ENCODE results near the gene RAPGEF2. TPM values are rescaled to one million over a fixed set of nuclear protein-coding genes. Genes with fewer than 3 reads are reported as not detected.

The RAPGEF2 gene
- total and polyA plus RNA-seq, 2 experiments from 2014 or later, result 8.4 to 79.3 TPM

- no peak for DNase-seq (ENCODE audit: low spot score)
- Histone ChIP-seq H3K79me2 (peaks cover 23% of the 10 kb centered on the region), H3K9me3 (ENCODE audit: low read depth) (no peaks in the 10 kb centered on the region), H4K20me1 (ENCODE audit: insufficient read depth, poor library complexity, severe bottlenecking) (no peaks in the 10 kb centered on the region), H3K27me3 (no peaks in the 10 kb centered on the region), H3K36me3 (replicated peaks; ENCODE audit: insufficient read depth, low read depth) (no peaks in the 10 kb centered on the region), H3K27ac (no peak overlapping the region), H3K4me1 (ENCODE audit: insufficient read depth) (peaks cover 13% of the 10 kb centered on the region), H3K4me3 (no peak overlapping the region), H2AFZ (no peak overlapping the region), H3K4me2 (no peak overlapping the region), H3K9me2 (replicated peaks; ENCODE audit: insufficient read depth) (no peaks in the 10 kb centered on the region)
- TF ChIP-seq EZH2 (IDR thresholded peaks at IDR 0.05; ENCODE audit: borderline replicate concordance), result no peak
- 93% methylated on average over 1 of the region's 1 CpG for WGBS (ENCODE audit: low lambda C conversion rate, missing lambda C conversion rate)
These were observed 184.9 kb downstream of the RAPGEF2 start for GRCh38 chr4:159287767-159288166.

GRCh38 chr4:159289682-159290081 lies 186.8 kb downstream of the RAPGEF2 start:
- no peak for TF ChIP-seq EZH2 (IDR thresholded peaks at IDR 0.05; ENCODE audit: borderline replicate concordance)
- TF ChIP-seq EZH2phosphoT487 (IDR thresholded peaks at IDR 0.05; ENCODE audit: low read depth, severe bottlenecking, unreplicated experiment), result no peak
- TF ChIP-seq CTCF (IDR thresholded peaks at IDR 0.05; ENCODE audit: poor library complexity), result no peak
- Histone ChIP-seq H3K4me2 (no peak overlapping the region), H3K4me3 (no peak overlapping the region), H3K9me3 (ENCODE audit: low read depth) (no peaks in the 10 kb centered on the region), H3K79me2 (peaks cover 22% of the 10 kb centered on the region), H3K27ac (no peak overlapping the region), H3K9me2 (replicated peaks; ENCODE audit: insufficient read depth) (no peaks in the 10 kb centered on the region), H3K27me3 (no peaks in the 10 kb centered on the region), H4K20me1 (ENCODE audit: insufficient read depth, poor library complexity, severe bottlenecking) (no peaks in the 10 kb centered on the region), H3K4me1 (ENCODE audit: insufficient read depth) (no peaks in the 10 kb centered on the region), H2AFZ (no peak overlapping the region), H3K36me3 (replicated peaks; ENCODE audit: insufficient read depth, low read depth) (no peaks in the 10 kb centered on the region)
- WGBS (ENCODE audit: low lambda C conversion rate, missing lambda C conversion rate), result 98% methylated on average over 3 of the region's 3 CpGs
- DNase-seq (ENCODE audit: low spot score), result no peak

GRCh38 chr4:159290321-159291030 lies 187.6 kb downstream of the RAPGEF2 start:
- H3K27ac ChIP-seq, result no peak overlapping the region
- no peaks in the 10 kb centered on the region for H3K27me3 ChIP-seq
- no peaks in the 10 kb centered on the region for H3K9me2 ChIP-seq (replicated peaks; ENCODE audit: insufficient read depth)
- no peak for TF ChIP-seq EZH2phosphoT487 (IDR thresholded peaks at IDR 0.05; ENCODE audit: low read depth, severe bottlenecking, unreplicated experiment)
- TF ChIP-seq EZH2 (IDR thresholded peaks at IDR 0.05; ENCODE audit: borderline replicate concordance), result no peak
- TF ChIP-seq CTCF (IDR thresholded peaks at IDR 0.05; ENCODE audit: poor library complexity), result no peak
- peaks cover 19% of the 10 kb centered on the region for H3K79me2 ChIP-seq
- H3K4me2 ChIP-seq, result no peak overlapping the region
- no peaks in the 10 kb centered on the region for H4K20me1 ChIP-seq (ENCODE audit: insufficient read depth, poor library complexity, severe bottlenecking)
- H3K4me1 ChIP-seq (ENCODE audit: insufficient read depth), result no peaks in the 10 kb centered on the region
- no peaks in the 10 kb centered on the region for H3K36me3 ChIP-seq (replicated peaks; ENCODE audit: insufficient read depth, low read depth)
- H3K9me3 ChIP-seq (ENCODE audit: low read depth), result no peaks in the 10 kb centered on the region
- DNase-seq (ENCODE audit: low spot score), result no peak
- H2AFZ ChIP-seq, result no peak overlapping the region
- WGBS (ENCODE audit: low lambda C conversion rate, missing lambda C conversion rate), result 86% methylated on average over 2 of the region's 2 CpGs
- H3K4me3 ChIP-seq, result no peak overlapping the region

- Histone ChIP-seq H3K4me3 (no peak overlapping the region), H3K27ac (no peak overlapping the region), H3K4me2 (no peak overlapping the region), H3K36me3 (replicated peaks; ENCODE audit: insufficient read depth, low read depth) (no peaks in the 10 kb centered on the region), H3K27me3 (no peaks in the 10 kb centered on the region), H2AFZ (no peak overlapping the region), H3K9me2 (replicated peaks; ENCODE audit: insufficient read depth) (no peaks in the 10 kb centered on the region), H3K4me1 (ENCODE audit: insufficient read depth) (no peaks in the 10 kb centered on the region), H3K9me3 (ENCODE audit: low read depth) (no peaks in the 10 kb centered on the region), H4K20me1 (ENCODE audit: insufficient read depth, poor library complexity, severe bottlenecking) (no peaks in the 10 kb centered on the region), H3K79me2 (peaks cover 17% of the 10 kb centered on the region)
- WGBS (ENCODE audit: low lambda C conversion rate, missing lambda C conversion rate), result 99% methylated on average over 3 of the region's 3 CpGs
- no peak for DNase-seq (ENCODE audit: low spot score)
- TF ChIP-seq EZH2 (IDR thresholded peaks at IDR 0.05; ENCODE audit: borderline replicate concordance) (no peak), CTCF (IDR thresholded peaks at IDR 0.05; ENCODE audit: poor library complexity) (no peak), EZH2phosphoT487 (IDR thresholded peaks at IDR 0.05; ENCODE audit: low read depth, severe bottlenecking, unreplicated experiment) (no peak)
These were observed 188.3 kb downstream of the RAPGEF2 start for GRCh38 chr4:159291176-159291575.

Data from hepatocyte (in vitro differentiated cells).